Psoas muscle (tissue), 8 donors: Measurements from ENCODE around the gene KLHL5. TPM values are rescaled to one million over a fixed set of nuclear protein-coding genes. Genes with fewer than 3 reads are reported as not detected.
"Not testable (repeated sequence)": the region's sequence is repeated elsewhere in the genome, so short reads cannot be mapped to it uniquely, and the experiment has no call there.

Experiments
- ATAC-seq, 4 donors: fragments of 200-7000 bp; cut with Tn5 transposase; one replicate each; pipeline ENCODE4 v1.9.1; 2020; ENCODE audit warnings: moderate library complexity in 3 of 4, mild to moderate bottlenecking in 2 of 4
- DNase-seq, 2 donors: peaks; one replicate each; pipeline ENCODE4 v3.0.0-alpha.2; 2020
- H3K27ac ChIP-seq: fragments of 200-600 bp; one replicate; pipeline ENCODE4 v1.8.0; 2022
- H3K27me3 ChIP-seq, 3 donors: fragments of 200-600 bp in 1 of 3; one replicate each; pipeline versions ENCODE4 v1.6.1 to v1.8.0; 2013 to 2022; ENCODE audit warnings: low read length in 2 of 3, mild to moderate bottlenecking in 2 of 3, moderate library complexity in 1 of 3; ENCODE audit not compliant: insufficient read depth in 3 of 3
- H3K36me3 ChIP-seq, 2 donors: fragments of 200-600 bp in 1 of 2; one replicate each; pipeline versions ENCODE4 v1.6.1 to v1.8.0; 2013 to 2022; ENCODE audit warnings: low read depth in 1 of 2, mild to moderate bottlenecking in 1 of 2, moderate library complexity in 1 of 2; ENCODE audit not compliant: insufficient read depth in 1 of 2
- H3K4me1 ChIP-seq: fragments of 200-600 bp; one replicate; pipeline ENCODE4 v1.8.0; 2022
- H3K4me3 ChIP-seq: fragments of 200-600 bp; one replicate; pipeline ENCODE4 v1.8.0; 2022; ENCODE audit warnings: mild to moderate bottlenecking
- H3K9me3 ChIP-seq: fragments of 200-600 bp; one replicate; pipeline ENCODE4 v1.8.0; 2022
- WGBS, 3 donors: extraction: QIAGEN DNeasy Blood & Tissue Kit; methylation state at CpG; one replicate each; pipeline versions ENCODE4 v1.1.6 to v1.1.7; 2013; 5-methylcytosine and 5-hydroxymethylcytosine counted together
- intact Hi-C, 2 donors: fragments of 100-400 bp; cut with DNase I; formaldehyde crosslinking; loops; one replicate each; pipeline versions ENCODE4 v1.11.0 to v1.14.2; 2022
- polyA plus RNA-seq, 3 donors: library from polyadenylated mRNA; stranded (reverse); fragments of 200-250 nt; gene quantifications; one replicate each; pipeline ENCODE4 v1.2.3, GENCODE V29; 2013
- total RNA-seq, 4 donors: library from RNA; stranded (reverse); fragmentation: NEBNext Ultra II Directional in 2 of 4; extraction: Animal tissue kit (Norgen Biotek cat#: 25700) in 2 of 4; gene quantifications; one replicate each; pipeline versions ENCODE4 v1.2.1 to v1.2.4, GENCODE V29; 2021 to 2023
- TF ChIP-seq, protein P1 (sequence below): fragments of 200-600 bp; IDR thresholded peaks from one replicate; pipeline ENCODE4 v1.8.0; 2022; ENCODE audit warnings: antibody characterized with exemption
- donor health status: healthy with polysubstance abuse.
- donor health status: DM: no; HTN: no; CAD: no; lungs with moderate emphysema.
- donor health status: Bipolar disorder and iron deficiency.
- donor health status: healthy.
- donor health status: DM: yes; HTN: yes; CAD: no.
- donor health status: DM: no; HTN: no; CAD: no.
- donor health status: DM: no; HTN: no; CAD: no.
- donor health status: DM: yes; HTN: yes; CAD: no.

Gene KLHL5
- total and polyA plus RNA-seq, 7 donors, result 6.7 to 14.9 (median 10.1) TPM

DNA sequence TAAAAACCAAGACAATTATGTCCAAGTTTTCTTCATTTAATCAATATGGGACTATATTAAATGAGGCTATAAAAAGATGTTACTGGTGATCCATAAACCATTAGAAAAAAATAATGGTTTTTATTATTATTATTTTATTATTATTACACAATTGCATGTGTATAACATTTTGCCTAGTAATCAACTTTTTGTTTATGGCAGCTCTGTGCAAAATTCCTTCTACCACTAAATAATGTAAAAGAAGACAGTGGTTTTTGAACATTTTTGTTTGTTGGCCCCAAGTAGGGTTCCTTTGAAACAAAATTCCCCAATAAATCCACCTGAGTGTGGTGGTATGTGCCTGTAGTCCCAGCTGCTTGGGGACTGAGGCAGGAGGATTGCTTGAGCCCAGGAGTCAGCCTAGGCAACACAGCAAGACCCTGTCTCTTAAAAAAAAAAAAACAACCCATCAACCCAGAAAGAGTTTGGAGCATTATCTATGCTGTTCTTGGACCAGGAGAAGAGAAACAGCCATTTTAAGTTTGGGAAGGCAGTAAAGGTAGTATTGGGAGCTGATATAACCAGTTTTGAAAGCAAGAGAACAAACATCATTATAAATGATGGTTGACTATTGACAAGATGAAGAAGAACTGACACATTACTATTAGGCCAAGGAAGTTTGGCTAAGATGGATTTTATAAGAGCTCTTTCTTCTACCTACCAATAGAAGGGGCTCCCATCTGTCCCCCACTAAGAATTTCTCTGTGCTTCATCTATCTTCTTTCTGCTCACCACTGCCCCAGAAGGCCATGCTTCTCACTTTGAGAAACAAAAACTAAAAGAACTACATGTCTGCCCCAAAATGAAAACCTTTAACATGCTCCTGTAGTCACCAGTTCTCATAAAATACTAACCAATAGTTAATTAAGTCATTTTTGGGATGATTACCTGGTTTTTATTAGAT lies 32.0 kb upstream of the KLHL5 start:
- H3K36me3 ChIP-seq, result no peaks in the 10 kb centered on the region
- no peak for ATAC-seq
- intact Hi-C loops, result no loop called here
- H3K4me3 ChIP-seq, result no peak overlapping the region
- no peaks in the 10 kb centered on the region for H3K9me3 ChIP-seq
- TF ChIP-seq, protein P1, sequence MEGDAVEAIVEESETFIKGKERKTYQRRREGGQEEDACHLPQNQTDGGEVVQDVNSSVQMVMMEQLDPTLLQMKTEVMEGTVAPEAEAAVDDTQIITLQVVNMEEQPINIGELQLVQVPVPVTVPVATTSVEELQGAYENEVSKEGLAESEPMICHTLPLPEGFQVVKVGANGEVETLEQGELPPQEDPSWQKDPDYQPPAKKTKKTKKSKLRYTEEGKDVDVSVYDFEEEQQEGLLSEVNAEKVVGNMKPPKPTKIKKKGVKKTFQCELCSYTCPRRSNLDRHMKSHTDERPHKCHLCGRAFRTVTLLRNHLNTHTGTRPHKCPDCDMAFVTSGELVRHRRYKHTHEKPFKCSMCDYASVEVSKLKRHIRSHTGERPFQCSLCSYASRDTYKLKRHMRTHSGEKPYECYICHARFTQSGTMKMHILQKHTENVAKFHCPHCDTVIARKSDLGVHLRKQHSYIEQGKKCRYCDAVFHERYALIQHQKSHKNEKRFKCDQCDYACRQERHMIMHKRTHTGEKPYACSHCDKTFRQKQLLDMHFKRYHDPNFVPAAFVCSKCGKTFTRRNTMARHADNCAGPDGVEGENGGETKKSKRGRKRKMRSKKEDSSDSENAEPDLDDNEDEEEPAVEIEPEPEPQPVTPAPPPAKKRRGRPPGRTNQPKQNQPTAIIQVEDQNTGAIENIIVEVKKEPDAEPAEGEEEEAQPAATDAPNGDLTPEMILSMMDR, result no peak
- H3K27ac ChIP-seq, result no peak overlapping the region
- H3K4me1 ChIP-seq, result peaks cover 3% of the 10 kb centered on the region
- DNase-seq, result no peak
- no peaks in the 10 kb centered on the region for H3K27me3 ChIP-seq

DNA sequence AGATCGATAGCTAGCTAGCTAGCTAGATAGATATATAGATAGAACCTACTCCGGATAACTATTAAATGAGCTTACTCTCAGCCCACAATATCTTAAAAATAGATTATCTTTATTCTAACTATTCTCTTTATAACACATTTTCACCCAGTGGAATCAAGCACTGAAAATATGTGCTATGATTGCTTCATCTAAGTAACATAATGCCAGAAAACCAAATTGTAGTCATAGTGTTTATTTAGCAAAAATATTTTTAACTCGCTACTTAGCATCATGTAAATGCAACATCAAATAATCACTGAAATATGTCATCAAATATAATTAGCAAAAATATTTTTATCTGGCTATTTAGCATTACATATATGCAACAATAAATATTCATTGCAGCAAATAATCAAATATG lies 31.3 kb upstream of the KLHL5 start:
- ATAC-seq (no peak), DNase-seq (no peak)
- Histone ChIP-seq H3K4me1 (peaks cover 3% of the 10 kb centered on the region), H3K9me3 (no peaks in the 10 kb centered on the region), H3K27me3 (no peaks in the 10 kb centered on the region), H3K36me3 (no peaks in the 10 kb centered on the region), H3K27ac (no peak overlapping the region), H3K4me3 (no peak overlapping the region)
- TF ChIP-seq, protein P1, result no peak
- intact Hi-C loops, result no loop called here
- WGBS, 3 donors, result 74 to 84% (median 80%) methylated on average over 3 of the region's 3 CpGs

DNA sequence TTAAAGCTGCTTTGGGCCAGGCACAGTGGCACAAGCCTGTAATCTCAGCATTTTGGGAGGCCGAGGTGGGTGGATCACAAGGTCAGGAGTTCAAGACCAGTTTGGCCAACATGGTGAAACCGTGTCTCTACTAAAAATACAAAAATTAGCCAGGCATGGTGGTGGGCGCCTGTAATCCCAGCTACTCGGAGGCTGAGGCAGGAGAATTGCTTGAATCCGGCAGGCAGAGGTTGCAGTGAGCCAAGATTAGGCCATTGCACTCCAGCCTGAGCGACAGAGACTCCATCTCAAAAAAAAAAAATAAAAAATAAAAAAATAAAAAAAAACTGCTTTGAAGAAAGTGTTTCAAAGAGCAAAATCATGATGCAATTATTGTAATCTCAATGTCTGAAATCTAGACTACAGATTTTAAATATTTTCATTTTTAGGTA lies 30.4 kb upstream of the KLHL5 start:
- H3K27ac ChIP-seq, H3K27me3 ChIP-seq, ATAC-seq, intact Hi-C loops, H3K4me1 ChIP-seq, H3K9me3 ChIP-seq, DNase-seq, H3K36me3 ChIP-seq, H3K4me3 ChIP-seq: not testable (repeated sequence)
- 84 to 89% (median 85%) methylated on average over 6 of the region's 6 CpGs for WGBS, 3 donors

- Histone ChIP-seq H3K27me3 (no peaks in the 10 kb centered on the region), H3K9me3 (no peaks in the 10 kb centered on the region), H3K27ac (no peak within 1 kb of the TSS), H3K4me3 (no peak within 1 kb of the TSS), H3K36me3 (no peaks in the 10 kb centered on the region), H3K4me1 (peaks cover 3% of the 10 kb centered on the region)
- TF ChIP-seq, protein P1, result no peak
- WGBS, 3 donors, result 82 to 83% (median 82%) methylated on average over 5 of the region's 5 CpGs
- no peak for ATAC-seq
- no peak for DNase-seq
- intact Hi-C loops, result no loop called here
These were observed 29.6 kb upstream of the KLHL5 start, which contains the start of gene TMEM156 for GRCh38 chr4:39032218-39033085. Gene TMEM156, minus strand, starts transcription at chr4:39032409. Its CDS starts 96 bp downstream, at chr4:39032313.

GRCh38 chr4:39036172-39036571 lies 25.9 kb upstream of the KLHL5 start:
- no peaks in the 10 kb centered on the region for H3K4me1 ChIP-seq

More at GRCh38 chr4:39036172-39036571, 25.9 kb upstream of the KLHL5 start:
- DNase-seq, result no peak
- H3K27me3 ChIP-seq, result no peaks in the 10 kb centered on the region
- H3K9me3 ChIP-seq, result no peaks in the 10 kb centered on the region
- TF ChIP-seq, protein P1, result no peak
- 89 to 91% (median 90%) methylated on average over 7 of the region's 7 CpGs for WGBS, 3 donors
- no peak overlapping the region for H3K4me3 ChIP-seq
- no peak for ATAC-seq
- intact Hi-C loops, result no loop called here
- no peak overlapping the region for H3K27ac ChIP-seq
- H3K36me3 ChIP-seq, result no peaks in the 10 kb centered on the region
